Skeletal muscle satellite cell (primary cell): ENCODE results near the gene IFNA16. TPM values are rescaled to one million over a fixed set of nuclear protein-coding genes. Genes with fewer than 3 reads are reported as not detected.
"Not testable (repeated sequence)": the region's sequence is repeated elsewhere in the genome, so short reads cannot be mapped to it uniquely, and the experiment has no call there.

Experiments
- H3K27me3 ChIP-seq: 2 replicates; pipeline ENCODE4 v1.7.0; 2013; ENCODE audit warnings: low read length; ENCODE audit not compliant: control insufficient read depth, insufficient read depth
- H3K36me3 ChIP-seq: 2 replicates; pipeline ENCODE4 v1.7.0; 2013; ENCODE audit warnings: mild to moderate bottlenecking, control low read depth, low read length; ENCODE audit not compliant: insufficient read depth
- H3K4me1 ChIP-seq: 2 replicates; pipeline ENCODE4 v1.7.0; 2013; ENCODE audit warnings: low read length; ENCODE audit not compliant: control insufficient read depth, insufficient read depth
- H3K4me2 ChIP-seq: 2 replicates; pipeline ENCODE4 v1.7.0; 2013; ENCODE audit warnings: mild to moderate bottlenecking, low read length
- H3K4me3 ChIP-seq: 2 replicates; pipeline ENCODE4 v1.7.0; 2013; ENCODE audit warnings: low read length
- H3K9ac ChIP-seq: 2 replicates; pipeline ENCODE4 v1.7.0; 2013; ENCODE audit warnings: mild to moderate bottlenecking, low read depth, low read length, moderate library complexity
- H3K9me3 ChIP-seq: replicated peaks from 2 replicates; pipeline ENCODE4 v1.7.0; 2013; ENCODE audit warnings: mild to moderate bottlenecking, control low read depth, low read length
- total RNA-seq: library from RNA; depleted of rRNA; stranded (reverse); fragments of >200 nt; gene quantifications from 2 replicates; pipeline ENCODE4 v1.2.3, GENCODE V29; 2012; rRNA removed

IFNA16 gene
- not detected in 2 replicates for total RNA-seq

GRCh38 chr9:21217211-21217610, at the start of gene IFNA16:
Gene IFNA16, minus strand, starts transcription at chr9:21217311. Its CDS starts 6 bp downstream, at chr9:21217305.
- H3K9me3 ChIP-seq, H3K4me1 ChIP-seq, H3K4me2 ChIP-seq, H3K36me3 ChIP-seq, H3K9ac ChIP-seq, H3K4me3 ChIP-seq: not testable (repeated sequence)
- peaks cover 26% of the 10 kb centered on the region for H3K27me3 ChIP-seq

DNA sequence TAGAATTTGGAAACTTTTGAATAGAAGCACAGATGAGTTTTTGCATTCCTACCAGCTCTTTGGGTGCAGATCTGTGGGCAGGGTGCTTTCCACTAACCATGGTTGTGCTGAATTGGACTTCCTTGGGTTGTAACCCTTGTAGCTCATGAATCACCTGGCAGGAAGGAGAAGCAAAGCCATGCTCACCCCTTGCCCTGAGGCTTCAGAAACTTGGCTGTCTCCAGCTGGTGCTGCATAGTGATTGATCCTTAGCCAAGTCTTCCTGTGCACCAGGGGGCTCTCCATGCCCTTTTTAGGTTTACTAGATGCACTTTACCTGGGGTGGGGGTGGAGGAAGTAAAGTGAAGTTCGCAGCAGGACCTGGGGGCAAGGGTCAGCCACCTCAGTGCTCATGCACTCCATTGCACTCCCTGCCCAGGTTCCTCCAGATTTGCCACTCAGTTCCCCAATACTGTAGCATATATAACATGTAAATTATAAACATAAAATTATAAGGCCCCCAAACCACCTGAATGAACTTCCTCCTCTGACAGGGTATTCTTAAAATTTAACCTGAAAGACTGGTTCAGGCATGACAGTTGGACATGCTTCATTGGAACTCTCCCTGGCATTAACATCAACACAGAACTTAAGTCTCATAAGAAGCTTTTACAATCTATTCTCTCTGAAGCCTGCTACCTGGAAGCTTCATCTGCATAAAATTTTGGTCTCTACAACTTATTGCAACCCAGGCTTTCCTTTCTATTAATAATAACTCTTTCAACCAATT, 48.5 kb upstream of the IFNA16 start:
- Histone ChIP-seq H3K36me3 (no peaks in the 10 kb centered on the region), H3K27me3 (peaks cover 58% of the 10 kb centered on the region), H3K9me3 (no peaks in the 10 kb centered on the region), H3K4me2 (no peak overlapping the region), H3K9ac (no peak overlapping the region), H3K4me3 (no peak overlapping the region), H3K4me1 (no peaks in the 10 kb centered on the region)

- Histone ChIP-seq H3K4me1 (no peaks in the 10 kb centered on the region), H3K9me3 (no peaks in the 10 kb centered on the region), H3K36me3 (no peaks in the 10 kb centered on the region), H3K9ac (no peak overlapping the region), H3K27me3 (peaks cover 57% of the 10 kb centered on the region), H3K4me3 (no peak overlapping the region), H3K4me2 (no peak overlapping the region)
These were observed 38.6 kb upstream of the IFNA16 start for GRCh38 chr9:21255538-21256212.

DNA sequence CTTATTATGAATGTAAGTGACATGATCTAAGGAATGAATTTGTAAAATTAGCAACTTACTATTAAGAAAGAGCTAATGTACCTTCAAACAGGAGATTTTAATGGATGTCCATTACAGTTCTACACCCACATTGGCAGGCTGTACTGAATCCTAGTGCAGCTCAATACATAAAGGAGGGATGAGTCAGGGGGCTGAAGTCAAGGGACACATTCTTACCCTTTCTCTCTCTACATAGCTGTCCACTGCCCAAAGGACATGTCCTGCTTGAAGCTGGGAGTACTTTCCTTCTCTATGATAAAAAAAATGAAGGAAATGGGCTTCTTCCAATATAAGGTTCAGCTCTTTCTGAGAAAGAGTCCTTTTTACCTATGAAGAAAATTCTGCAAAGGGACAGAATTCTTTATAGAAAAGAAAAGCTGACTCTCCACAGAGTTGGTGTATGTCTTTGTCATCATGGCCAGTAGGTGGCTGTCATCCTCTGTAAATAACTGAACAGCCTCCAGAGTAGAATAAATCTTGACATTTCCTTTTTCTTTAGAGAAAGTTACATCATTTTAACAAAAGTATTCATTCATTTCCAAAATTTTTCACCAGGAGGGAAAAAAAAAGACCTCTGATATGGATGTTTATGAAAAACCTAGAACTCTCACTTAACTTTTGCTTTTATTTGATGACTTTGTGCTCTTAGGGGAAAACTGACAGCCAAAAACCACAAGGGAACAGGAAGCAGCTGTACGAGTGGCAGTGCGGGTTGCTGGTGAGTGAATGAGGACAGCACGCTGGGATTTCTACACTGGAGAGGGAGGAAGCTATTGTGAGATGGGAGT, 35.8 kb upstream of the IFNA16 start:
- Histone ChIP-seq H3K4me3 (no peak overlapping the region), H3K9me3 (no peaks in the 10 kb centered on the region), H3K36me3 (no peaks in the 10 kb centered on the region), H3K4me1 (no peaks in the 10 kb centered on the region), H3K4me2 (peak overlapping the region; percentile 75), H3K9ac (peak overlapping the region; percentile 12), H3K27me3 (peaks cover 70% of the 10 kb centered on the region)

DNA sequence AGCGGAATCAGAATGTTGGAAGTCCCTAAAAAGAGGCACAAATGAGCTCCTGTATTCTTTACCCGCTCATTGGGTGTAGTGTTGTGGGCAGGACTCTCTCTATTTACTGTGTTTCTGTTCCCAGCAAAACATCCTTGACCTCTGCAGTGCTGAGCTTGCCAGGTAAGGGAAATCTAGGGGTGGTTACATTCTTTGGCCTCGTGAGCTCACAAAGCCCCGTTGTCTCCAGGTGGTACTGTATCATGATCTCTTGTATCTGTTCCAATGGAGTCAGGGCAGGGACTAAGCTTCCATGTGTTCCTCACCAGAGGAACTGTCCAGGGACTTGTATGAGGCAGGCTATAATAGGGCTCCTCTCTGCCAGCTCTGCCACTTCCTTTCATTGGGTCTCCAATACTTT, 34.5 kb upstream of the IFNA16 start:
- no peak overlapping the region for H3K9ac ChIP-seq

DNA sequence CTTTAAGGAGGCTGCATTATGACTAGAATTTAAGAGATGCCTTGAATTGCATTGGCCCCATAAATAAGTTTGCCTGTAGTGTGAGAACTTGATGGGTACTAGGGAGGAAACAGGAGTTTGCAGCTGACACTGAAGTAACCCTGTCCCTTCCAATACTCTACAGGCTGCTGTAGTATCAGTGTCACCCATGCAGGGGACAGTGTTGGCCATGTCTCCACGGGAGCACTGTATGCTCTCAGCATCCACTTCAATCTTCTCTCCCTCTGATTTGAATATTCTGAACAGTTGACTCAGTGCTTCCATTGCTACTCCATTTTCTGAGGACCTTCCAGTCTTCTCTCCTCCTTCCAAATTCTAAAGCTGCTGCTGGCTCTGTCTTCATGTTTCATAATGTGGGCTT, 34.1 kb upstream of the IFNA16 start:
- H3K4me3 ChIP-seq, result no peak overlapping the region
- H3K9me3 ChIP-seq, result no peaks in the 10 kb centered on the region
- H3K9ac ChIP-seq, result no peak overlapping the region
- peaks cover 53% of the 10 kb centered on the region for H3K27me3 ChIP-seq
- no peaks in the 10 kb centered on the region for H3K36me3 ChIP-seq
- no peaks in the 10 kb centered on the region for H3K4me1 ChIP-seq
- H3K4me2 ChIP-seq, result no peak overlapping the region

More for the DNA sequence above, 34.5 kb upstream of the IFNA16 start:
- Histone ChIP-seq H3K36me3 (no peaks in the 10 kb centered on the region), H3K4me1 (no peaks in the 10 kb centered on the region), H3K27me3 (peaks cover 58% of the 10 kb centered on the region), H3K4me3 (no peak overlapping the region), H3K9me3 (no peaks in the 10 kb centered on the region), H3K4me2 (no peak overlapping the region)

DNA sequence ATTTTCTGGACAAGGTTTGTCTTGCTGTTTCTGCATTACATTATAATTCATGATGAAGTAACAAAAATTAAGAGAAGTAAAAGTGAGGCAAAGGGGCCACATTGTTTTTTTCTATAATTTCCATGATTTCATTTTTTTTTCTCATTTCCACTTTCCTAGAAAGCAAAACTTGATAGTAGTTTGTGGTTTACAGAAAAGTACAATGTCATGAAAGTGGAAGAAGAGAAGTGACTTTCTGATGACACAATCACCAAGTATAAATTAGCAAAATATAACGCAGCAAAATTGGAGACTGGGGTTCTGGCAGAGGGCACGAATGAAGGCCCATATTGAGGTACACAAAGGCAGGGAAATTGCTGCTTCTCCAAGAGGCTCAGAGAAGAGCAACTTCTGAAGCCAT, 27.7 kb upstream of the IFNA16 start:
- peaks cover 40% of the 10 kb centered on the region for H3K27me3 ChIP-seq
- H3K36me3 ChIP-seq, result no peaks in the 10 kb centered on the region
- H3K9me3 ChIP-seq, result no peaks in the 10 kb centered on the region
- H3K4me2 ChIP-seq, result no peak overlapping the region
- no peak overlapping the region for H3K4me3 ChIP-seq
- H3K9ac ChIP-seq, result no peak overlapping the region
- no peaks in the 10 kb centered on the region for H3K4me1 ChIP-seq

GRCh38 chr9:21239911-21240310, 22.8 kb upstream of the IFNA16 start, which contains the start of gene IFNA14:
Gene IFNA14, minus strand, starts transcription at chr9:21240005. Its CDS starts 70 bp downstream, at chr9:21239935.
- H3K4me1 ChIP-seq, result no peaks in the 10 kb centered on the region
- H3K27me3 ChIP-seq, result peaks cover 45% of the 10 kb centered on the region
- no peaks in the 10 kb centered on the region for H3K36me3 ChIP-seq
- H3K9ac ChIP-seq, result no peak within 1 kb of the TSS
- no peak within 1 kb of the TSS for H3K4me2 ChIP-seq
- no peak within 1 kb of the TSS for H3K4me3 ChIP-seq
- no peaks in the 10 kb centered on the region for H3K9me3 ChIP-seq

DNA sequence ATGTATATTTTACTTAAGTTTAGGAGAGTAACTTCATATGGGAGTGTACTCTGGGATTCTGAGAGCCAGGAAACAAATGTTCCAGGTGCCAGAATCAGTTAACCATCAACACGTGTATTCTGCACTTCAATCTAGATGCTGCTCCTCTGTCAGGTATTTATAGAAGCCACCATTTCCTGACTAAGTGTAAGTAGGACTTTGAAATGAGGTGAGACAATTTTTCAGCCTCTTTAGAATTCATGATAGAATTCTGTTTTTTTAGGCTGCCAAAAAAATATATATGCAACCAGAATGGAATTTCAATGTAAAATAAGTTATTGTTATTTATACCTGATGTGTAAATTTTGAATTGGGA, 19.2 kb upstream of the IFNA16 start:
- not testable (repeated sequence) for H3K9ac ChIP-seq, H3K4me3 ChIP-seq, H3K4me1 ChIP-seq, H3K36me3 ChIP-seq, H3K9me3 ChIP-seq, H3K4me2 ChIP-seq
- H3K27me3 ChIP-seq, result peaks cover 42% of the 10 kb centered on the region

DNA sequence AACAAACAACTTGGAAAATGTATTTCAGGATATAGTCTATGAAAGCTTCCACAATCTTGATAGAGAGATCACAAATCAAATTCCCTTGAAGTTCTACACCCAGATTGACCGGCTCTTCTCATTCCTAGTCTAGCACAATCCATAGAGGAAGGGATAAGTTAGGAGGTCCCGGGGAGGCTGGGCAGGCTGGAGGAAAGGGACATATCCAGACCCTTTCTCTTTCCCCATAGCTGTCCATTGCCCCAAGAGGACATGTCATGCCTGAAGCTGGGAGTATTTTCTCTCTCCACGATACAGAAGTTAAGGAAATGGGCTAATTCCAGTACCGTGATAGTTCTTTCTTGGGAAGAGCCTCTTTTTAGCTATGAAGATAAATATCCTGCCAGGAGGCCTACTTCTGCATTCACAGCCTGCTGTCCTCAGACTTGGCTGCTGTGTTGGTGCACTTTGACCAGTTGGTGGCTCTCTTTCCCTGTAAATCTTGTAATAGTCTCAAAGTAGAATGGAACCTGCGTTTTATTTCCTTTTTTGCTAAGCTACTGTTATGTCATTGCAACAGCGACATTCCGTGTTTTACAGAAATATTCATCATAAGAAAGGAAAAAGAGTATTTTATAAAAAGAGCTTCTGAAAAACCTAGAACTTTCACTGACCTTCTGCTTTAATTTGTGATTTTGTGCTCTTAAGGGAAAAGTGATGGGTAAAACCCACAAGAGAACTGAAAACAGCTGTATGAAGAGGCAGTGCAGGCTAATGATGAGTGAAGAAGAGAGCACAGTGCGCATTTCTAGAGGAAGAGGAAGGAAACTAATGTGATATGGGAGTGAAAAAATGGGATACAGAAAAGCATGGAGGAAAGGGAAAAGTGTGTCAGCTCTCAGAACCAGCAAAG, 18.6 kb upstream of the IFNA16 start:
- H3K4me2 ChIP-seq, H3K9ac ChIP-seq, H3K4me1 ChIP-seq, H3K4me3 ChIP-seq, H3K36me3 ChIP-seq, H3K9me3 ChIP-seq: not testable (repeated sequence)
- H3K27me3 ChIP-seq, result peaks cover 41% of the 10 kb centered on the region
